Esophagus muscularis mucosa (tissue), 4 donors: Measurements from ENCODE around the gene CEACAM16. TPM values are rescaled to one million over a fixed set of nuclear protein-coding genes. Genes with fewer than 3 reads are reported as not detected.

Experiments
- DNase-seq: peaks from one replicate; pipeline ENCODE4 v3.0.0-alpha.2; 2017; ENCODE audit errors: extremely low spot score
- H3K27ac ChIP-seq, 4 donors: fragments of 200-600 bp; sonication (generic); replicated peaks in 1 of 4; 1 replicate in 3 of 4; 2 replicates in 1 of 4; pipeline ENCODE4 v1.5.1; 2016 to 2019; ENCODE audit warnings: mild to moderate bottlenecking in 1 of 4
- H3K27me3 ChIP-seq, 4 donors: fragments of 200-600 bp; sonication (generic); one replicate each; pipeline versions ENCODE4 v1.5.1 to v1.6.0; 2016 to 2019
- H3K36me3 ChIP-seq, 4 donors: fragments of 200-600 bp; sonication (generic); one replicate each; pipeline ENCODE4 v1.5.1; 2016 to 2019
- H3K4me1 ChIP-seq, 4 donors: fragments of 200-600 bp; sonication (generic); one replicate each; pipeline ENCODE4 v1.5.1; 2016 to 2019
- H3K4me3 ChIP-seq, 4 donors: fragments of 200-600 bp; sonication (generic); 1 replicate in 2 of 4; 2 replicates in 2 of 4; pipeline ENCODE4 v1.5.1; 2016 to 2019; ENCODE audit warnings: mild to moderate bottlenecking in 4 of 4, moderate library complexity in 1 of 4
- H3K9me3 ChIP-seq, 4 donors: fragments of 200-600 bp; sonication (generic); 1 replicate in 3 of 4; 2 replicates in 1 of 4; pipeline ENCODE4 v1.5.1; 2016 to 2019
- EP300 ChIP-seq: sonication (generic); formaldehyde crosslinking; IDR thresholded peaks from one replicate; pipeline ENCODE4 v1.6.1; 2017; ENCODE audit warnings: antibody characterized with exemption
- POLR2A ChIP-seq: fragments of 450-650 bp; IDR thresholded peaks from one replicate; pipeline ENCODE4 v1.6.1; 2017; ENCODE audit warnings: antibody characterized with exemption, moderate library complexity, mild to moderate bottlenecking, low read depth
- POLR2AphosphoS5 ChIP-seq, 2 donors: sonication (generic); formaldehyde crosslinking; IDR thresholded peaks; one replicate each; pipeline ENCODE4 v1.6.1; 2017; ENCODE audit warnings: antibody characterized with exemption in 2 of 2
- WGBS: methylation state at CpG from one replicate; pipeline ENCODE4 v1.1.5; 2018; 5-methylcytosine and 5-hydroxymethylcytosine counted together
- intact Hi-C: fragments of 100-400 bp; cut with DNase I; formaldehyde crosslinking; loops from one replicate; pipeline ENCODE4 v1.15.1; 2023
- total RNA-seq, 4 donors: library from RNA; depleted of rRNA; stranded (reverse); fragments of >200 nt; gene quantifications; one replicate each; pipeline versions ENCODE4 v1.1.0 to v1.2.1, GENCODE V29; 2016
- TF ChIP-seq, protein P1 (sequence below), 3 experiments: fragments of 200-600 bp in 2 of 3; fragments of 450-650 bp in 1 of 3; sonication (generic) in 2 of 3; IDR thresholded peaks; one replicate each; pipeline ENCODE4 v1.5.1; 2017 to 2019; ENCODE audit warnings: antibody characterized with exemption in 3 of 3, mild to moderate bottlenecking in 2 of 3, moderate library complexity in 1 of 3

CEACAM16 gene
- total RNA-seq, 4 donors from 2014 or later = not detected

DNA sequence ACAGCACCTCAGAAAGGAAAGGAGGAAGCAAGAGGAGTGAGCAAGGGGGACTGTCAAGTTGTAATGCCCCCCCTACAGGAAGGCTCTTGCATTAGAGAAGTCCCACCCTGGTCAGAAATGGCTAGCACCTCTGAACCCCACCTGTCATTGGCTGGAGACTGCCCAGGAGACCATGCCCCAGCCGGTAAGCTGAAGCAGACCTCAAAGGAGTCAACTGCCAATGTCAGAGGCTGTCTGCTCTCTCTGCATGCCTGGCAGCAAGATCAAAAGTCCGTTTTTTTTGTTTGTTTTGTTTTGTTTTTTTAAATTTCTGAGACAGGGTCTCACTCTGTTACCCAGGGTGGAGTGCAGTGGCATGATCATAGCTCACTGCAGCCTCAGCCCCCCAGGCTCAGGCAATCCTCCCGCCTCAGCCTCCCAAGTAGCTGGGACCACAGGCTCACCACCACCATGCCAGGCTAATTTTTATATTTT is 41.4 kb downstream of the CEACAM16 start:
- intact Hi-C loops = no loop called here
- Histone ChIP-seq H3K9me3 (no peaks in the 10 kb centered on the region), H3K36me3 (no peaks in the 10 kb centered on the region), H3K4me1 (peaks cover 51 to 66% (median 60%) of the 10 kb centered on the region in 4 donors), H3K4me3 (no peak overlapping the region), H3K27ac (peak overlapping the region; percentile 40 to 96 (median 92)), H3K27me3 (no peaks in the 10 kb centered on the region)
- no peak for TF ChIP-seq EP300
- no peak for TF ChIP-seq POLR2A
- no peak for TF ChIP-seq POLR2AphosphoS5 (IDR thresholded peaks at IDR 0.05)
- TF ChIP-seq, protein P1, sequence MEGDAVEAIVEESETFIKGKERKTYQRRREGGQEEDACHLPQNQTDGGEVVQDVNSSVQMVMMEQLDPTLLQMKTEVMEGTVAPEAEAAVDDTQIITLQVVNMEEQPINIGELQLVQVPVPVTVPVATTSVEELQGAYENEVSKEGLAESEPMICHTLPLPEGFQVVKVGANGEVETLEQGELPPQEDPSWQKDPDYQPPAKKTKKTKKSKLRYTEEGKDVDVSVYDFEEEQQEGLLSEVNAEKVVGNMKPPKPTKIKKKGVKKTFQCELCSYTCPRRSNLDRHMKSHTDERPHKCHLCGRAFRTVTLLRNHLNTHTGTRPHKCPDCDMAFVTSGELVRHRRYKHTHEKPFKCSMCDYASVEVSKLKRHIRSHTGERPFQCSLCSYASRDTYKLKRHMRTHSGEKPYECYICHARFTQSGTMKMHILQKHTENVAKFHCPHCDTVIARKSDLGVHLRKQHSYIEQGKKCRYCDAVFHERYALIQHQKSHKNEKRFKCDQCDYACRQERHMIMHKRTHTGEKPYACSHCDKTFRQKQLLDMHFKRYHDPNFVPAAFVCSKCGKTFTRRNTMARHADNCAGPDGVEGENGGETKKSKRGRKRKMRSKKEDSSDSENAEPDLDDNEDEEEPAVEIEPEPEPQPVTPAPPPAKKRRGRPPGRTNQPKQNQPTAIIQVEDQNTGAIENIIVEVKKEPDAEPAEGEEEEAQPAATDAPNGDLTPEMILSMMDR (IDR thresholded peaks at IDR 0.05) = no peak
- DNase-seq = no peak
- WGBS = 46% methylated on average over 3 of the region's 3 CpGs

- peak overlapping the region; percentile 89 to 96 (median 94) for H3K27ac ChIP-seq
- peak overlapping the region in 1 of 4 donors; percentile 6 for H3K4me3 ChIP-seq
- TF ChIP-seq, protein P1 (IDR thresholded peaks at IDR 0.05) = no peak
- TF ChIP-seq POLR2A (no peak), POLR2AphosphoS5 (IDR thresholded peaks at IDR 0.05) (no peak), EP300 (no peak)
- H3K36me3 ChIP-seq = no peaks in the 10 kb centered on the region
- H3K4me1 ChIP-seq = peaks cover 56 to 75% (median 69%) of the 10 kb centered on the region in 4 donors
- no peaks in the 10 kb centered on the region for H3K9me3 ChIP-seq
- 39% methylated on average over 6 of the region's 6 CpGs for WGBS
- H3K27me3 ChIP-seq = no peaks in the 10 kb centered on the region
- DNase-seq = no peak
- intact Hi-C loops = no loop called here
Observed at GRCh38 chr19:44741258-44741731, 42.3 kb downstream of the CEACAM16 start.

DNA sequence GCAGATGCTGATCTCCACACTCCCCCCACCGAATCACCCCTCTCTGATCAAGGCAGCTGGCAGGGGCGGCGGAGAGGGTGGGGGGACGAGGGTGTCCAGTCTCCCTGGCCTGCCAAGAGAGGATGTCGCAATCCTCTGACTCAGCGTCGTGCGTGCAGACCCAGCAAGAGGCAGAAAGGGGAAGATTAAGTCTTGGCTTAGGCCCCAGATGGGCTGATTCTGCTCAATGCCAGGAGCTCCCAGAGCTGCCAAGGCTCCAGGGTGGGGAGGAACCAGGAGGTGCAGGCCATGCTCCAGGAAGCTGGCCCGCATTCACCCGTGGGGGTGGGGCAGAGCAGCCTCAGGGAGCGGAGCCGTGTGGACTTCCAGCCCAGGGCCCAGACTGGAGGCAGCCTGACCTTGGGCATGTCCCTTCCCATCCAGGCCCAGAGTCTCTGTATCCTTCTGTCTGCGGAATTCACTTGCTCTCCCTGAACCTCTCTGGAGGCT is 42.9 kb downstream of the CEACAM16 start:
- WGBS = 1% methylated on average over 10 of the region's 13 CpGs
- TF ChIP-seq EP300 (peak; percentile 66), POLR2AphosphoS5 (IDR thresholded peaks at IDR 0.05) (peak; percentile 93 to 98), POLR2A (peak; percentile 9)
- TF ChIP-seq, protein P1 (IDR thresholded peaks at IDR 0.05) = no peak
- intact Hi-C loops = no loop called here
- Histone ChIP-seq H3K9me3 (no peaks in the 10 kb centered on the region), H3K4me3 (peak overlapping the region in 2 of 4 donors; percentile 6 to 9), H3K36me3 (no peaks in the 10 kb centered on the region), H3K4me1 (peaks cover 61 to 81% (median 75%) of the 10 kb centered on the region in 4 donors), H3K27me3 (no peaks in the 10 kb centered on the region), H3K27ac (peak overlapping the region; percentile 89 to 96 (median 94))
- peak; percentile 99 for DNase-seq

- no peaks in the 10 kb centered on the region for H3K27me3 ChIP-seq
- 59% methylated on average over 20 of the region's 20 CpGs for WGBS
- H3K4me3 ChIP-seq = peak overlapping the region in 2 of 4 donors; percentile 6 to 9
- H3K4me1 ChIP-seq = peaks cover 65 to 87% (median 80%) of the 10 kb centered on the region in 4 donors
- no peaks in the 10 kb centered on the region for H3K36me3 ChIP-seq
- no peak for DNase-seq
- H3K27ac ChIP-seq = peak overlapping the region; percentile 89 to 96 (median 94)
- intact Hi-C loops = no loop called here
- TF ChIP-seq POLR2A = no peak
- TF ChIP-seq, protein P1 (IDR thresholded peaks at IDR 0.05) = no peak
- TF ChIP-seq POLR2AphosphoS5 (IDR thresholded peaks at IDR 0.05) = no peak
- TF ChIP-seq EP300 = no peak
- no peaks in the 10 kb centered on the region for H3K9me3 ChIP-seq
Observed at GRCh38 chr19:44742330-44743061, 43.5 kb downstream of the CEACAM16 start.
